AG04449 (cell line): ENCODE results near the gene CACNB1.

Experiments used
- CTCF ChIA-PET: fragments of 350-600 bp; formaldehyde crosslinking; extraction: SDS; loops from one replicate; lab custom pipeline; 2021; ENCODE audit warnings: antibody characterized with exemption; lab: Yijun Ruan, JAX
- POLR2A ChIA-PET: fragments of 400-600, 350-600 bp; formaldehyde crosslinking; extraction: SDS; loops from one replicate; lab custom pipeline; 2020; ENCODE audit warnings: antibody characterized with exemption, inconsistent platforms; lab: Yijun Ruan, JAX
- DNase-seq: peaks from one replicate; pipeline ENCODE4 v3.0.0-alpha.2; 2010; ENCODE audit warnings: low read depth, low spot score
- H3K4me3 ChIP-seq: 2 replicates; pipeline ENCODE4 v1.5.1; 2011; ENCODE audit warnings: low read depth, mild to moderate bottlenecking, control low read depth, low read length
- TF ChIP-seq, protein P1 (sequence below): IDR thresholded peaks from one replicate; pipeline ENCODE4 v1.5.1; 2011; ENCODE audit warnings: mild to moderate bottlenecking, moderate library complexity, low read length, control low read depth, inconsistent platforms; ENCODE audit not compliant: insufficient read depth; ENCODE audit errors: missing control alignments

Gene CACNB1

DNA sequence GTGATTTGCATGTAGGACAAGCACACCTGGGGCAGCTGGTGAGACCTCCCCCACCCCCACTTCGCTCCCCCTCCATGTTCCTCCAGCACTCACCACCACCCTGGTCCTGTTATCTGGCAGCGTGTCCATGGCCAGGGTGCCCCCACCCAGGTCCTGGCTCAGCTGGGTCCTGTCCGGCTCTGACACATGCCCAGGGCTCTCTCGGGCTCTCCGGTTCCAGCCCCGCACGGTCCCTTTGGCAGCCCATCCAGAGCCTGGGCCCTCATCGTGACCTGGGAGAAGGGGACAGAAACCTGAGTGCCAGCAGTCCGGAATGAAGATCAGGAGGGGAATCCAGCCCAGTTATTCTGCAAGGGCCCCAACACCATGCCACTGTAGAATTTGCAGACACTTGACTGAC, 57.9 kb downstream of the CACNB1 start:
- no peak for DNase-seq
- ChIA-PET POLR2A (no interaction called here), CTCF (interaction anchor here (1.0 to 3.4 kb wide), 3 partner anchors 13 to 157 kb away, joined by 4 to 24 read pairs (median 4); partner anchors contain the start of gene PLXDC1)
- H3K4me3 ChIP-seq = no peak overlapping the region
- TF ChIP-seq, protein P1, sequence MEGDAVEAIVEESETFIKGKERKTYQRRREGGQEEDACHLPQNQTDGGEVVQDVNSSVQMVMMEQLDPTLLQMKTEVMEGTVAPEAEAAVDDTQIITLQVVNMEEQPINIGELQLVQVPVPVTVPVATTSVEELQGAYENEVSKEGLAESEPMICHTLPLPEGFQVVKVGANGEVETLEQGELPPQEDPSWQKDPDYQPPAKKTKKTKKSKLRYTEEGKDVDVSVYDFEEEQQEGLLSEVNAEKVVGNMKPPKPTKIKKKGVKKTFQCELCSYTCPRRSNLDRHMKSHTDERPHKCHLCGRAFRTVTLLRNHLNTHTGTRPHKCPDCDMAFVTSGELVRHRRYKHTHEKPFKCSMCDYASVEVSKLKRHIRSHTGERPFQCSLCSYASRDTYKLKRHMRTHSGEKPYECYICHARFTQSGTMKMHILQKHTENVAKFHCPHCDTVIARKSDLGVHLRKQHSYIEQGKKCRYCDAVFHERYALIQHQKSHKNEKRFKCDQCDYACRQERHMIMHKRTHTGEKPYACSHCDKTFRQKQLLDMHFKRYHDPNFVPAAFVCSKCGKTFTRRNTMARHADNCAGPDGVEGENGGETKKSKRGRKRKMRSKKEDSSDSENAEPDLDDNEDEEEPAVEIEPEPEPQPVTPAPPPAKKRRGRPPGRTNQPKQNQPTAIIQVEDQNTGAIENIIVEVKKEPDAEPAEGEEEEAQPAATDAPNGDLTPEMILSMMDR = no peak

DNA sequence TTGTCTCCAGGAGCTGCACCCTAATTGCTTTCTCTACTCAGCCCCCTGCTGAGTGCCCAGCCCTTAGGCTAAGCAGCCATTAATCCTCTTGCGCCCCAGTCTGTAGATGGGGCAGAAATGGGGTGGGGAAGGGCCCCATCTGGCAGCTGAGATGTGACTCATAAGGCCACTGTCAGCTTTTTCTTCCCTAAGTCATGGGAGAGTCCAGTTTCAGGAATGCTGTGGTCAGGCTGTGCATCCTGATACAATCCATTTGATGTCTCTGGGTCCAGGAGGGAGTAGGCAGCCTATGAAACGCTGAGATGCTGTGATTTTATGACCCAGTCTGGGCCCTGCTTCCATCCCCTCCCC, 58.3 kb downstream of the CACNB1 start:
- ChIA-PET POLR2A (no interaction called here), CTCF (interaction anchor here (1.0 to 3.4 kb wide), 3 partner anchors 14 to 156 kb away, joined by 4 to 24 read pairs (median 4); partner anchors contain the start of gene PLXDC1)
- TF ChIP-seq, protein P1 = no peak
- no peak overlapping the region for H3K4me3 ChIP-seq
- DNase-seq = peak; percentile 67

DNA sequence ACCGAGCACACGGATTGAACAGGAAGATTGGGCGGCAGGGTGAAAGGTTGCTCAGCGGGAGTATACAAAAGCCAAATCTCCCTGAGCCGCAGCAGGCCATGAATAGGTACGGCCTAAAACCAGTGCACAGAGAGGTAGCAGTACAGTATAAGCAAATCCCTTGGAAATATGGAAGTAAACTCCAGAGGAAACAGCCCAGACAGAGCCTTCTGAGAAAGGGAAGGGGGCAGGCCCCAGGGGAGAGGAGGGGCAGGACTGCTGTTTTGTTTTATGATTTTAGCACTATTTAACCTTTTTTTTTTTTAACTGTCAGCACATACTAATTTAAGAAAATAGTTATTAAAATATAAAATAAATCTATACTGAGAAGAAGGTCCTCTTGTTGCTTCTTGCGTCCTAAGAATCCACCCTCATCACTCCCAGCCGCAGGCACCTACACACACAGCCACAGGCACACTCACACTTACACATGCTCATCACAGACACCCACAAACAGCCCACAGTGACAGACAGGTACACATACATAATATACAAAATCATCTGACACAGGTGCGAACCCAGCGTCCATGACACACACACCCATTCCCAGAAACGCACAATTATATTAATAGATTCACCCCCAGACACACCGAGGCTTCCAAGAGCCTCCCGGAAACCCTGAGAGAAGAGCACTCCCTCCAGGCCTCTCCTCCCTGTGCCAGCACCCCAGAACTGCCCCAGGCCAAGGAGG, 58.9 kb downstream of the CACNB1 start:
- TF ChIP-seq, protein P1 = no peak
- CTCF ChIA-PET = interaction anchor here (1.0 to 3.4 kb wide), 5 partner anchors 14 to 156 kb away, joined by 4 to 24 read pairs (median 5); partner anchors contain the start of gene PLXDC1

DNA sequence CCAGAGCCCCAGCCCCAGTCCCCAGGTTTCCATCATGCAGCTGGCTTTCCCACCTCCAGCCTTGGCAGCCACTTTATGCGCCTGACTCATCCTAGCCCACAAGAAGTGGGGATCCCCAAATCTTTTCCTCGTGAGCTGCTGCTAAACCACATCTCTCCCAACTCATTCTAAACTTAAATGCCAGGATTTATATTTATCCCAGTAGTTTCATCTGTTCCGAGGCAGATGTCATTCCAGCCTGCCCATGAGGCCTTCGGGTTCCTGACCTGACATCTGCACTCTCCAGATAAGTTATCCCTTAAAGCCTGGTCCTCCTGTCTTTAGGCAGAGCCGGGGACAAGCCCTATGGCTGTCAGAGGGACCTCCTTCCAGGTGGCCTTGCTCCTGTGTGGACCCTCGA, 62.6 kb downstream of the CACNB1 start:
- TF ChIP-seq, protein P1 = no peak
- POLR2A ChIA-PET = no interaction called here
- CTCF ChIA-PET = interaction anchor here (0.9 kb wide), 1 partner anchor 53 kb away, joined by 3 read pairs; no protein-coding TSS in a partner anchor
- DNase-seq = no peak
- H3K4me3 ChIP-seq = no peak overlapping the region

More for the DNA sequence above, 58.9 kb downstream of the CACNB1 start:
- H3K4me3 ChIP-seq = no peak overlapping the region
- POLR2A ChIA-PET = no interaction called here
- no peak for DNase-seq

DNA sequence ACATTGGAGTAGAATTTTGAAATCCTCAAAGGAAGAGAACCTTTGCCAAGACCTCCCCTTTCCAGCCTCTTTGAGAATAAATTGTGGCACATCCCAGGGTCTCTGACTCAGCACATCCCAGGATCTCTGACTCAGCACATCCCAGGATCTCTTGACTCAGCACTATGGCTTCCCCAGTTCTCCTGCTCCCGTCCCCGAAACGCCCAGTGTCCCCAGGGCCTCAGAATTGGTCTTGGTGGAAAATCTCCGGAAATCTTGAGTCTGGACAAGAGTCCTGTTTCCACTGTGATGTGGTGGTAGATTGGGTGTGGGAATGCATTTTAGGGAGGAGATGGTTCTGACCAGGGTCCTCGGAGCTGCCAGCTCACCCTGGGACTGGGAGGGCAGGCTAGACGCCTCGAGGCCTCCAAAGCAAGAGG, 65.3 kb downstream of the CACNB1 start:
- DNase-seq = no peak
- no peak overlapping the region for H3K4me3 ChIP-seq
- POLR2A ChIA-PET = interaction anchor here (0.7 kb wide), 1 partner anchor 390 kb away, joined by 3 read pairs; no protein-coding TSS in a partner anchor
- TF ChIP-seq, protein P1 = no peak
- CTCF ChIA-PET = interaction anchor here (1.3 to 1.4 kb wide), 2 partner anchors 9 to 12 kb away, joined by 3 read pairs; no protein-coding TSS in a partner anchor

DNA sequence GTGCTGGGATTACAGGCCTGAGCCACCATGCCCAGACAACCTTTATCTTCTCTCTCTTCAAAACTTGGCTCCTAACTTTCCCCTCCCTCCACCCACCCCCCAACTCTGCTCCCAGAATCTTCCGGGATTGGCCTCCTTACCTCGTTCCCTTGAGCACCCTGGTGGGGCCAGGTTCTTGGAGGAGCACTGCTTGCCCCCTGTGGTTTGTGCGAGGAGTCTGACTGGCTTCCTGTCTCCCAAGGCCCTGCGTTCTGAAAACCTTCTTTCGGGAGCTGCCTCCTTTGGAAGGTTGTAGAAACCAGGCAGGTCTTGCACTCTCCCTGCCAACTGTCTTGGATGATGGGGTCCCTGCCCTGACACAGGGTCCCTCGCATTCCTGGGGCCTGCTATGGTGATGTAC, 65.9 kb downstream of the CACNB1 start:
- TF ChIP-seq, protein P1 = no peak
- H3K4me3 ChIP-seq = no peak overlapping the region
- POLR2A ChIA-PET = interaction anchor here (0.7 kb wide), 1 partner anchor 389 kb away, joined by 3 read pairs; no protein-coding TSS in a partner anchor
- CTCF ChIA-PET = interaction anchor here (1.3 to 1.4 kb wide), 2 partner anchors 8 to 22 kb away, joined by 3 read pairs; no protein-coding TSS in a partner anchor
- no peak for DNase-seq
